GM12801 (cell line): ENCODE results near the gene MFRP.

ENCODE experiments used
- TF ChIP-seq, protein P1 (sequence below): IDR thresholded peaks from one replicate; pipeline ENCODE4 v1.5.1; 2011; ENCODE audit warnings: control low read depth; ENCODE audit not compliant: insufficient read length; ENCODE audit errors: extremely low read depth

Gene MFRP

DNA sequence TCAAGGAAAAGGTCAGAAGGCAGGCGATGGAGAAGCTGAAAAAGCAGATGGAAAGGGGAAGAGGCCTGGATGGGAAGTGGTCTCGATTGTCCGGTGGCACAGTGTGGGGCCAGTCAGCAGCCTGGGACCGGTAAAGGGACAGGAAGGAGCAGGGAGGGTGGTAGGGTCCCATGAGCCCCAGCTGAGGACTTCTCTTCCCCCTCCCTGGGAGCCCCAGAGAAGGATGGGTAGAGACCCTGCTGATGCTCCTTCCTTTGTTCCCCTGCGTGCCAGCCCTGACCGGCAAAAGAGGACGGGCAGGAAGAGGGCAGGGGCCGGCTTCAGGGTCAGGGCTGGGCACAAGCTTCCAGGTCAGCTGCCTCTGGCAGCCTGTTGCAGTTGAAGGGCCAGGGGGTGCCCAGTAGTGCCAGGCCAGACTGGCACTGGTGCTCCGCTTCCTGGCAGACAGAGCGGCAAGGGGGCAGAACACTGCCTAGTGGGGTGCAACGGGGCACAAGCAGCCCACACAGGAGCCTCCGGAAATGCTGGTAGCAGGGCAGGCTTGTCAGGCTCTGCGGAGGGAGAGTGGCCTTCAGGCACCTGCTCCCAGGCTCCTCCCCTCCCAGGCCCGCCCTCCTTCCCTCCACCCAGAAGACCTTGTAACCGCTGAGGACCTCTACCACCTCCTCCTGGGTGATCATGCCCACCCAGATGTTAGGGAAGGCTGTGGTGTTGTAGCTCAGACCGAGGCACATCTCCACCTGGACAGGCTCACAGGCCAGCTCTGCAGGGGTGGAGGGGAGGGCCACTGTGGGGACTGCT lies 5.1 kb downstream of the MFRP start:
- TF ChIP-seq, protein P1, sequence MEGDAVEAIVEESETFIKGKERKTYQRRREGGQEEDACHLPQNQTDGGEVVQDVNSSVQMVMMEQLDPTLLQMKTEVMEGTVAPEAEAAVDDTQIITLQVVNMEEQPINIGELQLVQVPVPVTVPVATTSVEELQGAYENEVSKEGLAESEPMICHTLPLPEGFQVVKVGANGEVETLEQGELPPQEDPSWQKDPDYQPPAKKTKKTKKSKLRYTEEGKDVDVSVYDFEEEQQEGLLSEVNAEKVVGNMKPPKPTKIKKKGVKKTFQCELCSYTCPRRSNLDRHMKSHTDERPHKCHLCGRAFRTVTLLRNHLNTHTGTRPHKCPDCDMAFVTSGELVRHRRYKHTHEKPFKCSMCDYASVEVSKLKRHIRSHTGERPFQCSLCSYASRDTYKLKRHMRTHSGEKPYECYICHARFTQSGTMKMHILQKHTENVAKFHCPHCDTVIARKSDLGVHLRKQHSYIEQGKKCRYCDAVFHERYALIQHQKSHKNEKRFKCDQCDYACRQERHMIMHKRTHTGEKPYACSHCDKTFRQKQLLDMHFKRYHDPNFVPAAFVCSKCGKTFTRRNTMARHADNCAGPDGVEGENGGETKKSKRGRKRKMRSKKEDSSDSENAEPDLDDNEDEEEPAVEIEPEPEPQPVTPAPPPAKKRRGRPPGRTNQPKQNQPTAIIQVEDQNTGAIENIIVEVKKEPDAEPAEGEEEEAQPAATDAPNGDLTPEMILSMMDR = no peak

- TF ChIP-seq, protein P1 = no peak
Observed at GRCh38 chr11:119340335-119341221, 5.9 kb downstream of the MFRP start, which contains the start of gene C1QTNF5. Gene C1QTNF5 (minus strand): TSS chr11:119340883. CDS start chr11:119340397, 486 bp downstream.

DNA sequence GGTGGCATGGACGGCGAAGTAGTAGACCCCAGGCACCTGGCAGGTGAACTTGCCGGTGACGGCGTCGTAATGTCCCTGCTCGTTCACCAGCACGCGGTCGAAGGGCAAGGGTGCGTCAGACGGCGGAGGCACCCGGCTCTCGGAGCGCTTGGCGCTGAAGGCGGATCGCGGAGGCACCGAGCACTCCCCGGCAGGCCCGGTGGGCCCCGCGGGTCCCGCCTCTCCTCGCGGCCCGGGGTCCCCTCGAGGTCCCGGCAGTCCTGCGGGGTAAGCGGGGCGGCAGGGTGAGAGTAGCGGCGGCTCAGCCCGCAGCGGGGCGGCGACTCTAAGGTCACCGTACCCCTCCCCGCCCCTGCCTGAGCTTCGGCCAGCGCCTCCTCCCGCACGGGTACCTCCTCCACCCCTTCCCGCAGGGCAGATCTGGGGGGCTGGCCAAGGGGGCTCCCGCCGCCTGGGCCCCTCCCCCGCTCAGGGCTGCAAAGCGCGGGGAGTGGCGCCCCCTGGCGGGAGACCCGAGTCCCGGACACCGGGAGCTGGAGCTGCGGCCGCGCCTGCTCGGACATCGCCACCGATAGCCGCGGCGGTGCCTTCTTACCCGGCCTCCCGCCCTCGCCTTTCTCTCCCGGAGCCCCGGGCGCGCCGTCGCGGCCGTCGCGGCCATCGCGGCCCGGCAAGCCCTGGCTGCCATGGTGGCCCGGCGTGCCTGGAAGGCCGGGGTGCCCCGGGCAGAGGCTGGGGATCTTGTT lies 6.7 kb downstream of the MFRP start:
- TF ChIP-seq, protein P1 = no peak

GRCh38 chr11:119338965-119339588 lies 7.4 kb downstream of the MFRP start:
- TF ChIP-seq, protein P1 = no peak

- TF ChIP-seq, protein P1 = no peak
Observed at GRCh38 chr11:119338318-119338890, 8.1 kb downstream of the MFRP start.

DNA sequence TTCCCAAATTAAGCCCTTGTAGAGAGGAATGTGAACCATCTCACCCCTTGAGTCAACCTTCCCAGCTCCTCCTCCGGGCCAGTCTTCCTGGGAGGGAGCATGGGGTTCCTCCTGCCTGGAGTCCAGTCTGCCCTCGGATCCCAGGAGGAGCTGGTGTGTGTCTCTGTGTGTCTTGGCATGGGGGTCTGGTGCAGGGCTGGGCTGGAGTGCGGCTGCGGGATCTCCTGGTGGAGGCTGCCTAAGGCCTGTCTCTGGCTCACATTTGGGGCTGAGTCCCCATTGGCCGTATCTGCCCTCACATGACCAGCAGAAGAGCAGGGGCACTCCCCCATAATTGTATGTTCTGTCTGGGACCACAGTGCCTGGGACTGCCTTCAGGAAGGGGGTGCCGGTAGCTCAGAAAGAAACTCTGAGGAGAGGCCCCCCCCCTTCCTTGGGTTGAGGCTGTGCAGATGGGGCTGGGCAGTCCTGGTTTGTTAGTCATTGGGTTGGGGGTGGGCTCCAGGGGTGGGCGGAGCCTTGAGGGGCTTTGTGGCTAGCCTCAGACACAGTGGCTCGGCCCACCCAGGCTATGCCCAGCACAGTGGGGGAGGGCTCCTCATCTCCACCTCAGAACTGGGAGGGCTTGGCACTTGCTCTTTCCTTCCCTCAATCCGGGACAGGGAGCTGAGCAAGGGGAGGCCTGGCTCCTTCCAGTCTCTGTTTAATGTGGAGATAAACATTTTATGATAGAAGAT lies 8.8 kb downstream of the MFRP start:
- TF ChIP-seq, protein P1 = no peak
